ENCODE results near the gene COX4I2.
A peak's percentile ranks its signal among the peaks of the same experiment; 100 is the strongest.
"Not testable (repeated sequence)": the region's sequence is repeated elsewhere in the genome, so short reads cannot be mapped to it uniquely, and the experiment has no call there.

Gene COX4I2

GRCh38 chr20:31637660-31638059, at the start of gene COX4I2:
TSS of gene COX4I2 (plus strand) at chr20:31637912. CDS start at chr20:31639018, 1,106 bp downstream.
- no peak for DNase-seq (ENCODE audit: low spot score)

GRCh38 chr20:31590717-31591225, 46.9 kb upstream of the COX4I2 start:
- DNase-seq (ENCODE audit: low spot score) = no peak

- DNase-seq (ENCODE audit: low spot score) = peak; percentile 40
These were observed 44.3 kb upstream of the COX4I2 start for GRCh38 chr20:31593221-31594001.

- no peak for DNase-seq (ENCODE audit: low spot score)
These were observed 43.6 kb upstream of the COX4I2 start for GRCh38 chr20:31594002-31594557.

GRCh38 chr20:31594558-31595379, 42.9 kb upstream of the COX4I2 start:
- peak; percentile 69 for DNase-seq (ENCODE audit: low spot score)

GRCh38 chr20:31595380-31595653, 42.4 kb upstream of the COX4I2 start:
- no peak for DNase-seq (ENCODE audit: low spot score)

GRCh38 chr20:31595654-31596411, 41.9 kb upstream of the COX4I2 start:
- DNase-seq (ENCODE audit: low spot score) = peak; percentile 37

GRCh38 chr20:31596412-31596715, 41.3 kb upstream of the COX4I2 start:
- not testable (repeated sequence) for DNase-seq (ENCODE audit: low spot score)

GRCh38 chr20:31596831-31597480, 40.8 kb upstream of the COX4I2 start:
- DNase-seq (ENCODE audit: low spot score) = no peak

- no peak for DNase-seq (ENCODE audit: low spot score)
These were observed 40.2 kb upstream of the COX4I2 start for GRCh38 chr20:31597481-31597855.

GRCh38 chr20:31602431-31602778, 35.3 kb upstream of the COX4I2 start:
- no peak for DNase-seq (ENCODE audit: low spot score)

GRCh38 chr20:31602779-31603441, 34.8 kb upstream of the COX4I2 start:
- DNase-seq (ENCODE audit: low spot score) = no peak

- peak; percentile 86 for DNase-seq (ENCODE audit: low spot score)
These were observed 33.7 kb upstream of the COX4I2 start for GRCh38 chr20:31603822-31604566.

GRCh38 chr20:31604567-31605030, 33.1 kb upstream of the COX4I2 start:
- DNase-seq (ENCODE audit: low spot score) = no peak

GRCh38 chr20:31605031-31605901, 32.4 kb upstream of the COX4I2 start, which contains the start of gene ID1:
TSS of gene ID1 (plus strand) at chr20:31605289. CDS start at chr20:31605388, 99 bp downstream.
- peak; percentile 90 for DNase-seq (ENCODE audit: low spot score)

- peak; percentile 31 for DNase-seq (ENCODE audit: low spot score)
These were observed 31.6 kb upstream of the COX4I2 start for GRCh38 chr20:31605902-31606803.

GRCh38 chr20:31606804-31607639, 30.7 kb upstream of the COX4I2 start:
- DNase-seq (ENCODE audit: low spot score) = no peak

Measured in iPS-NIHi11 (cell line).